ENCODE data around the gene CCSER1.
"Not testable (repeated sequence)": the region's sequence is repeated elsewhere in the genome, so short reads cannot be mapped to it uniquely, and the experiment has no call there.

Gene CCSER1

GRCh38 chr4:91345632-91346031, 1218.4 kb downstream of the CCSER1 start:
- H3K4me3 ChIP-seq (ENCODE audit: low read depth in 1 of 2, low read length in 2 of 2): no peak overlapping the region
- H3K9me3 ChIP-seq (ENCODE audit: control insufficient read depth in 1 of 2, low read length in 2 of 2): no peaks in the 10 kb centered on the region
- H3K4me1 ChIP-seq (ENCODE audit: control insufficient read depth in 1 of 2, insufficient read depth in 2 of 2, low read length in 2 of 2): no peaks in the 10 kb centered on the region
- no peaks in the 10 kb centered on the region for H3K36me3 ChIP-seq (ENCODE audit: control insufficient read depth in 1 of 2, insufficient read depth in 2 of 2, low read length in 2 of 2)
- H3K27ac ChIP-seq (ENCODE audit: low read length): no peak overlapping the region
- no peaks in the 10 kb centered on the region for H3K27me3 ChIP-seq (ENCODE audit: low read depth, low read length)

- not testable (repeated sequence) for H3K4me3 ChIP-seq (ENCODE audit: low read depth in 1 of 2, low read length in 2 of 2); H3K27ac ChIP-seq (ENCODE audit: low read length); H3K9me3 ChIP-seq (ENCODE audit: control insufficient read depth in 1 of 2, low read length in 2 of 2); H3K36me3 ChIP-seq (ENCODE audit: control insufficient read depth in 1 of 2, insufficient read depth in 2 of 2, low read length in 2 of 2); H3K4me1 ChIP-seq (ENCODE audit: control insufficient read depth in 1 of 2, insufficient read depth in 2 of 2, low read length in 2 of 2); H3K27me3 ChIP-seq (ENCODE audit: low read depth, low read length)
Measured at GRCh38 chr4:91356496-91356895, 1229.3 kb downstream of the CCSER1 start.

- H3K4me3 ChIP-seq (ENCODE audit: low read depth in 1 of 2, low read length in 2 of 2); H3K9me3 ChIP-seq (ENCODE audit: control insufficient read depth in 1 of 2, low read length in 2 of 2); H3K36me3 ChIP-seq (ENCODE audit: control insufficient read depth in 1 of 2, insufficient read depth in 2 of 2, low read length in 2 of 2); H3K27ac ChIP-seq (ENCODE audit: low read length); H3K4me1 ChIP-seq (ENCODE audit: control insufficient read depth in 1 of 2, insufficient read depth in 2 of 2, low read length in 2 of 2); H3K27me3 ChIP-seq (ENCODE audit: low read depth, low read length): not testable (repeated sequence)
Measured at GRCh38 chr4:91358016-91358415, 1230.8 kb downstream of the CCSER1 start.

- H3K27ac ChIP-seq (ENCODE audit: low read length); H3K9me3 ChIP-seq (ENCODE audit: control insufficient read depth in 1 of 2, low read length in 2 of 2); H3K4me1 ChIP-seq (ENCODE audit: control insufficient read depth in 1 of 2, insufficient read depth in 2 of 2, low read length in 2 of 2); H3K27me3 ChIP-seq (ENCODE audit: low read depth, low read length); H3K4me3 ChIP-seq (ENCODE audit: low read depth in 1 of 2, low read length in 2 of 2); H3K36me3 ChIP-seq (ENCODE audit: control insufficient read depth in 1 of 2, insufficient read depth in 2 of 2, low read length in 2 of 2): not testable (repeated sequence)
Measured at GRCh38 chr4:91358621-91359020, 1231.4 kb downstream of the CCSER1 start.

GRCh38 chr4:91359041-91360031, 1232.1 kb downstream of the CCSER1 start:
- Histone ChIP-seq H3K27me3 (ENCODE audit: low read depth, low read length) (no peaks in the 10 kb centered on the region), H3K4me3 (ENCODE audit: low read depth in 1 of 2, low read length in 2 of 2) (no peak overlapping the region), H3K27ac (ENCODE audit: low read length) (no peak overlapping the region), H3K36me3 (ENCODE audit: control insufficient read depth in 1 of 2, insufficient read depth in 2 of 2, low read length in 2 of 2) (no peaks in the 10 kb centered on the region), H3K4me1 (ENCODE audit: control insufficient read depth in 1 of 2, insufficient read depth in 2 of 2, low read length in 2 of 2) (no peaks in the 10 kb centered on the region), H3K9me3 (ENCODE audit: control insufficient read depth in 1 of 2, low read length in 2 of 2) (no peaks in the 10 kb centered on the region)

- Histone ChIP-seq H3K36me3 (ENCODE audit: control insufficient read depth in 1 of 2, insufficient read depth in 2 of 2, low read length in 2 of 2) (no peaks in the 10 kb centered on the region), H3K27ac (ENCODE audit: low read length) (no peak overlapping the region), H3K4me3 (ENCODE audit: low read depth in 1 of 2, low read length in 2 of 2) (no peak overlapping the region), H3K4me1 (ENCODE audit: control insufficient read depth in 1 of 2, insufficient read depth in 2 of 2, low read length in 2 of 2) (no peaks in the 10 kb centered on the region), H3K27me3 (ENCODE audit: low read depth, low read length) (no peaks in the 10 kb centered on the region), H3K9me3 (ENCODE audit: control insufficient read depth in 1 of 2, low read length in 2 of 2) (no peaks in the 10 kb centered on the region)
Measured at GRCh38 chr4:91362125-91362524, 1234.9 kb downstream of the CCSER1 start.

GRCh38 chr4:91366554-91366953, 1239.4 kb downstream of the CCSER1 start:
- Histone ChIP-seq H3K27ac (ENCODE audit: low read length) (no peak overlapping the region), H3K4me3 (ENCODE audit: low read depth in 1 of 2, low read length in 2 of 2) (no peak overlapping the region), H3K9me3 (ENCODE audit: control insufficient read depth in 1 of 2, low read length in 2 of 2) (no peaks in the 10 kb centered on the region), H3K4me1 (ENCODE audit: control insufficient read depth in 1 of 2, insufficient read depth in 2 of 2, low read length in 2 of 2) (no peaks in the 10 kb centered on the region), H3K36me3 (ENCODE audit: control insufficient read depth in 1 of 2, insufficient read depth in 2 of 2, low read length in 2 of 2) (no peaks in the 10 kb centered on the region), H3K27me3 (ENCODE audit: low read depth, low read length) (no peaks in the 10 kb centered on the region)

GRCh38 chr4:91369116-91369515, 1241.9 kb downstream of the CCSER1 start:
- Histone ChIP-seq H3K27ac (ENCODE audit: low read length) (no peak overlapping the region), H3K4me3 (ENCODE audit: low read depth in 1 of 2, low read length in 2 of 2) (no peak overlapping the region), H3K4me1 (ENCODE audit: control insufficient read depth in 1 of 2, insufficient read depth in 2 of 2, low read length in 2 of 2) (no peaks in the 10 kb centered on the region), H3K36me3 (ENCODE audit: control insufficient read depth in 1 of 2, insufficient read depth in 2 of 2, low read length in 2 of 2) (no peaks in the 10 kb centered on the region), H3K9me3 (ENCODE audit: control insufficient read depth in 1 of 2, low read length in 2 of 2) (peaks cover 0 to 1% of the 10 kb centered on the region in 2 donors), H3K27me3 (ENCODE audit: low read depth, low read length) (no peaks in the 10 kb centered on the region)

GRCh38 chr4:91373546-91373945, 1246.4 kb downstream of the CCSER1 start:
- H3K4me1 ChIP-seq (ENCODE audit: control insufficient read depth in 1 of 2, insufficient read depth in 2 of 2, low read length in 2 of 2): no peaks in the 10 kb centered on the region
- H3K4me3 ChIP-seq (ENCODE audit: low read depth in 1 of 2, low read length in 2 of 2): no peak overlapping the region
- H3K27ac ChIP-seq (ENCODE audit: low read length): no peak overlapping the region
- H3K9me3 ChIP-seq (ENCODE audit: control insufficient read depth in 1 of 2, low read length in 2 of 2): peaks cover 0 to 7% of the 10 kb centered on the region in 2 donors
- no peaks in the 10 kb centered on the region for H3K36me3 ChIP-seq (ENCODE audit: control insufficient read depth in 1 of 2, insufficient read depth in 2 of 2, low read length in 2 of 2)
- no peaks in the 10 kb centered on the region for H3K27me3 ChIP-seq (ENCODE audit: low read depth, low read length)

GRCh38 chr4:91405431-91405830, 1278.2 kb downstream of the CCSER1 start:
- H3K36me3 ChIP-seq (ENCODE audit: control insufficient read depth in 1 of 2, insufficient read depth in 2 of 2, low read length in 2 of 2); H3K4me1 ChIP-seq (ENCODE audit: control insufficient read depth in 1 of 2, insufficient read depth in 2 of 2, low read length in 2 of 2); H3K27ac ChIP-seq (ENCODE audit: low read length); H3K27me3 ChIP-seq (ENCODE audit: low read depth, low read length); H3K4me3 ChIP-seq (ENCODE audit: low read depth in 1 of 2, low read length in 2 of 2); H3K9me3 ChIP-seq (ENCODE audit: control insufficient read depth in 1 of 2, low read length in 2 of 2): not testable (repeated sequence)

- Histone ChIP-seq H3K9me3 (ENCODE audit: control insufficient read depth in 1 of 2, low read length in 2 of 2) (peaks cover 3 to 20% of the 10 kb centered on the region in 2 donors), H3K27ac (ENCODE audit: low read length) (no peak overlapping the region), H3K36me3 (ENCODE audit: control insufficient read depth in 1 of 2, insufficient read depth in 2 of 2, low read length in 2 of 2) (no peaks in the 10 kb centered on the region), H3K4me3 (ENCODE audit: low read depth in 1 of 2, low read length in 2 of 2) (no peak overlapping the region), H3K27me3 (ENCODE audit: low read depth, low read length) (no peaks in the 10 kb centered on the region), H3K4me1 (ENCODE audit: control insufficient read depth in 1 of 2, insufficient read depth in 2 of 2, low read length in 2 of 2) (no peaks in the 10 kb centered on the region)
Measured at GRCh38 chr4:91422011-91422410, 1294.8 kb downstream of the CCSER1 start.

- no peaks in the 10 kb centered on the region for H3K36me3 ChIP-seq (ENCODE audit: control insufficient read depth in 1 of 2, insufficient read depth in 2 of 2, low read length in 2 of 2)
Measured at GRCh38 chr4:91426725-91427124, 1299.5 kb downstream of the CCSER1 start.

More at GRCh38 chr4:91426725-91427124, 1299.5 kb downstream of the CCSER1 start:
- Histone ChIP-seq H3K4me1 (ENCODE audit: control insufficient read depth in 1 of 2, insufficient read depth in 2 of 2, low read length in 2 of 2) (no peaks in the 10 kb centered on the region), H3K27me3 (ENCODE audit: low read depth, low read length) (no peaks in the 10 kb centered on the region), H3K4me3 (ENCODE audit: low read depth in 1 of 2, low read length in 2 of 2) (no peak overlapping the region), H3K27ac (ENCODE audit: low read length) (no peak overlapping the region), H3K9me3 (ENCODE audit: control insufficient read depth in 1 of 2, low read length in 2 of 2) (no peaks in the 10 kb centered on the region)
